ENCODE measurements around the gene STXBP5.

- TF ChIP-seq CTCF (IDR thresholded peaks at IDR 0.05) (no peak), POLR2A (IDR thresholded peaks at IDR 0.05) (no peak), EP300 (IDR thresholded peaks at IDR 0.05) (no peak), POLR2AphosphoS5 (IDR thresholded peaks at IDR 0.05) (no peak)
These were observed 121.3 kb downstream of the STXBP5 start for GRCh38 chr6:147325557-147325956.
